NCI-H1105 treated with DMSO at 0.1 percent for 48 hours (cell line): ENCODE measurements around the gene CPZ.

Source experiments
- DNase-seq: peaks from one replicate; lab custom pipeline; 2025; lab: John Stamatoyannopoulos, UW

Gene CPZ

GRCh38 chr4:8595237-8596087 is 2.9 kb downstream of the CPZ start:
- DNase-seq: no peak

- no peak for DNase-seq
Measured at GRCh38 chr4:8596891-8597290, 4.3 kb downstream of the CPZ start.

- no peak for DNase-seq
Measured at GRCh38 chr4:8597319-8597718, 4.8 kb downstream of the CPZ start.

- no peak for DNase-seq
Measured at GRCh38 chr4:8597791-8598190, 5.2 kb downstream of the CPZ start.

GRCh38 chr4:8598391-8599090 is 6.0 kb downstream of the CPZ start:
- no peak for DNase-seq

- DNase-seq: no peak
Measured at GRCh38 chr4:8599091-8599460, 6.5 kb downstream of the CPZ start.

- no peak for DNase-seq
Measured at GRCh38 chr4:8599657-8600056, 7.1 kb downstream of the CPZ start.

- DNase-seq: no peak
Measured at GRCh38 chr4:8600266-8600665, 7.7 kb downstream of the CPZ start.

- DNase-seq: no peak
Measured at GRCh38 chr4:8600686-8601085, 8.1 kb downstream of the CPZ start.

- no peak for DNase-seq
Measured at GRCh38 chr4:8601086-8601485, 8.5 kb downstream of the CPZ start.

GRCh38 chr4:8601556-8601955 is 9.0 kb downstream of the CPZ start:
- DNase-seq: no peak

GRCh38 chr4:8602686-8603430 is 10.3 kb downstream of the CPZ start:
- no peak for DNase-seq

- no peak for DNase-seq
Measured at GRCh38 chr4:8603931-8604330, 11.4 kb downstream of the CPZ start.

- no peak for DNase-seq
Measured at GRCh38 chr4:8605289-8605688, 12.7 kb downstream of the CPZ start.

- DNase-seq: no peak
Measured at GRCh38 chr4:8606476-8606875, 13.9 kb downstream of the CPZ start.

GRCh38 chr4:8606966-8607365 is 14.4 kb downstream of the CPZ start:
- no peak for DNase-seq

- peak; percentile 1 for DNase-seq
Measured at GRCh38 chr4:8607603-8608481, 15.3 kb downstream of the CPZ start.

- DNase-seq: no peak
Measured at GRCh38 chr4:8608714-8609391, 16.3 kb downstream of the CPZ start.

GRCh38 chr4:8609406-8609805 is 16.8 kb downstream of the CPZ start:
- DNase-seq: no peak

GRCh38 chr4:8609824-8610350 is 17.3 kb downstream of the CPZ start:
- no peak for DNase-seq
